ENCODE data around the gene NHERF2. TPM values are rescaled to one million over a fixed set of nuclear protein-coding genes. Genes with fewer than 3 reads are reported as not detected.

The NHERF2 gene
- polyA plus RNA-seq, 2 of the 4 experiments (the other 2 are of a cell fraction): 32.3 to 35.0 TPM

DNA sequence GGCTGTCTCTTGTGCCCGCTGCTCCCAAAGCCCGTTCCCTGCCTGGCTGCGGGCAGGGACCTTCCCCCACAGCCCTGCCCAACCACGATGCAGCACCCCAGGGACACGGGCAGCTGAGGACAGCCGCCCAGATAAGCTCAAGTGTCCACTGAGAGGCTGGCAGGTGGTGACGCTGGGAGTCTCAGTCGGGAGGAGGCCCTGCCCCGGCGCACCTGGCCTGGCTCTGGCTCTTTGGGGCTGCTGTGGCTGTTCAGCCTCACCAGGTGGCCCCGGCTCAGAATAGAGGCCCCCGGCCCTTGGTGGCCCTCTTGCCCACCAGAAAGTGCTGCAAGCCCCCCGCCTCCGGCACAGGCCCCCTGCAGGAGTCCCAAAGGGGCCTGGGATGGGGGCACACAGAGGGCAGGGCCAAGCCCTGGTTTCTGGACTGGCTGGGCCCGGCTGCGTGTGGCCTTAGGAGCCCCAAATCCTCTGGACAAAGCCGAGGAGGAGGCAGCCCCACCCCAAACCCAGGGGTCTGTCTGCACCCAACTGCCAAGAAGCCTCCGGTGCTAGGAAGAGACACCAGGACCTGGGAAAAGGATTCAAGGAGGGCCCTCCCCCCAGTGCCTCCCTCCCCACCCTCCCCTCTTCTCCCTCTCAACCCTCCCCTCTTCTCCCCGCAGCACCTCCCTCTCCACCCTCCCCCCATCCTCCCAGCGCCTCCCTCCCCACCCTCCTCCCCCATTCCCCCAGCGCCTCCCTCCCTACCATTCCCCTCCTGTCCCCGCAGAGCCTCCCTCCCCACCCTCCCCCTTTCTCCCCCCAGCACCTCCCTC lies 15.7 kb downstream of the NHERF2 start:
- ChIA-PET POLR2A (interaction anchor here (0.7 kb wide), 1 partner anchor 82 kb away, joined by 5 read pairs; no protein-coding TSS in a partner anchor), CTCF (interaction anchor here (1.0 to 2.3 kb wide), 3 partner anchors 14 to 98 kb away, joined by 3 to 17 read pairs (median 12); no protein-coding TSS in a partner anchor)
- peaks cover 78% of the 10 kb centered on the region for H3K4me1 ChIP-seq

DNA sequence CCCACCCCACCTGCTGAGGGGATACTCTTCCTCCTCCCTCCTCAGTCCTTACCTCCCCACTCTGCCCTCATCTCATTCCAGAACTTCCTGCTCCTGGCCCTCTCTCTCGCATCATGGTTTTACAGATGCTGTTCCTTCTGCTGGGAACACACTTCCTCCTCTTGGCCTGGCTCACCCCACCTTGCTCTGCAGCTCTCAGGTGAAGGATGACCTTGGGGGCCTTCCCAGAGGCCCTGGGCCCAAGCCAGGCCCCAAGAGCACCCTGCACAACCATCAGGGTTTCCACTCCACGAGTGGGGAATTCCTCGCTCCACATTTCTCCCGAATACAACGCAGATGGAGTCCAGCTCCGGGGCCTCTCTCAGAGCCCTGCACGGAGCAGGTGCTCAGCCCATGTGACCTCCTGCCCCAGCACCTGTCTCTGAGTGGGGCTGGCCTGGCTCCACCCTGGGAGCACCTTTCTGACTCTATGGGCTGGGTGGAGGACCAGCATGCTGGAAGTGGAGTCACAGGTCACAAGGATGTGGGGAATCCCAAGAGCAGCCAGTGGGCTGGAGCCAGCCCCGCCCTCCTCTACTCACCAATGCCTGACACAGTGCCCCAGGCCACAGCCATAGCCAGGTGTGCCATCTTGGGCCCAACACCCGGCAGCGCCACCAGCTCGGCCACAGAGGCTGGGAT lies 16.4 kb downstream of the NHERF2 start:
- no peak overlapping the region for H3K4me3 ChIP-seq
- POLR2A ChIA-PET: interaction anchor here (0.7 kb wide), 1 partner anchor 83 kb away, joined by 5 read pairs; no protein-coding TSS in a partner anchor
- DNase-seq (ENCODE audit: low read depth in 1 of 2, low spot score in 1 of 2) (no peak), FAIRE-seq (no peak), ATAC-seq (no peak)
- TF ChIP-seq, protein P1, sequence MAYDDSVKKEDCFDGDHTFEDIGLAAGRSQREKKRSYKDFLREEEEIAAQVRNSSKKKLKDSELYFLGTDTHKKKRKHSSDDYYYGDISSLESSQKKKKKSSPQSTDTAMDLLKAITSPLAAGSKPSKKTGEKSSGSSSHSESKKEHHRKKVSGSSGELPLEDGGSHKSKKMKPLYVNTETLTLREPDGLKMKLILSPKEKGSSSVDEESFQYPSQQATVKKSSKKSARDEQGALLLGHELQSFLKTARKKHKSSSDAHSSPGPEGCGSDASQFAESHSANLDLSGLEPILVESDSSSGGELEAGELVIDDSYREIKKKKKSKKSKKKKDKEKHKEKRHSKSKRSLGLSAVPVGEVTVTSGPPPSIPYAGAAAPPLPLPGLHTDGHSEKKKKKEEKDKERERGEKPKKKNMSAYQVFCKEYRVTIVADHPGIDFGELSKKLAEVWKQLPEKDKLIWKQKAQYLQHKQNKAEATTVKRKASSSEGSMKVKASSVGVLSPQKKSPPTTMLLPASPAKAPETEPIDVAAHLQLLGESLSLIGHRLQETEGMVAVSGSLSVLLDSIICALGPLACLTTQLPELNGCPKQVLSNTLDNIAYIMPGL (CRISPR knock-in tag; IDR thresholded peaks at IDR 0.05; ENCODE audit: borderline replicate concordance): no peak
- TF ChIP-seq, protein P2, sequence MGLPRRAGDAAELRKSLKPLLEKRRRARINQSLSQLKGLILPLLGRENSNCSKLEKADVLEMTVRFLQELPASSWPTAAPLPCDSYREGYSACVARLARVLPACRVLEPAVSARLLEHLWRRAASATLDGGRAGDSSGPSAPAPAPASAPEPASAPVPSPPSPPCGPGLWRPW (IDR thresholded peaks at IDR 0.05): no peak
- TF ChIP-seq RARB (CRISPR knock-in tag; IDR thresholded peaks at IDR 0.05) (no peak), GATA3 (IDR thresholded peaks at IDR 0.05; ENCODE audit: borderline replicate concordance) (no peak), TFCP2L1 (CRISPR knock-in tag; IDR thresholded peaks at IDR 0.05) (no peak), NFE2L2 (conservative IDR thresholded peaks at IDR 0.05; ENCODE audit: low read length) (no peak), SREBF2 (IDR thresholded peaks at IDR 0.05) (no peak), KDM1A (IDR thresholded peaks at IDR 0.05; ENCODE audit: low read depth) (no peak), ZC3H11A (IDR thresholded peaks at IDR 0.05) (no peak), ZNF302 (CRISPR knock-in tag; IDR thresholded peaks at IDR 0.05) (no peak)
- TF ChIP-seq, protein P3, sequence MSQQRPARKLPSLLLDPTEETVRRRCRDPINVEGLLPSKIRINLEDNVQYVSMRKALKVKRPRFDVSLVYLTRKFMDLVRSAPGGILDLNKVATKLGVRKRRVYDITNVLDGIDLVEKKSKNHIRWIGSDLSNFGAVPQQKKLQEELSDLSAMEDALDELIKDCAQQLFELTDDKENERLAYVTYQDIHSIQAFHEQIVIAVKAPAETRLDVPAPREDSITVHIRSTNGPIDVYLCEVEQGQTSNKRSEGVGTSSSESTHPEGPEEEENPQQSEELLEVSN (IDR thresholded peaks at IDR 0.05; ENCODE audit: borderline replicate concordance, low read depth): no peak
- TF ChIP-seq, protein P4, sequence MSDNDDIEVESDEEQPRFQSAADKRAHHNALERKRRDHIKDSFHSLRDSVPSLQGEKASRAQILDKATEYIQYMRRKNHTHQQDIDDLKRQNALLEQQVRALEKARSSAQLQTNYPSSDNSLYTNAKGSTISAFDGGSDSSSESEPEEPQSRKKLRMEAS (IDR thresholded peaks at IDR 0.05): no peak
- CTCF ChIA-PET: interaction anchor here (0.9 to 3.8 kb wide), 5 partner anchors 10 to 98 kb away, joined by 3 to 17 read pairs (median 6); no protein-coding TSS in a partner anchor
- WGBS (ENCODE audit: missing lambda C conversion rate): 77% methylated on average over 9 of the region's 11 CpGs
- peak overlapping the region; percentile 42 to 90; a peak in 5 of 6 replicates for H3K27ac ChIP-seq
- 0 out of 3 replicates have a peak overlapping the region, but pooled peaks have one; percentile 34 for H3K4me2 ChIP-seq
- H3K9me3 ChIP-seq: no peaks in the 10 kb centered on the region
- peaks cover 71% of the 10 kb centered on the region for H3K4me1 ChIP-seq

More for the DNA sequence above, 15.7 kb downstream of the NHERF2 start:
- H3K4me2 ChIP-seq: peak overlapping the region; percentile 32; the same call in 2 of the 3 replicates
- FAIRE-seq: no peak
- ATAC-seq: no peak
- H3K27ac ChIP-seq: peak overlapping the region; percentile 90
- no peak for TF ChIP-seq MAZ (IDR thresholded peaks at IDR 0.05; ENCODE audit: borderline replicate concordance, low read depth, low read length)
- 0 out of 2 replicates have a peak, but pooled peaks have one; percentile 44 for TF ChIP-seq HOXB13 (CRISPR knock-in tag; IDR thresholded peaks at IDR 0.05; ENCODE audit: low read depth)
- DNase-seq (ENCODE audit: low read depth in 1 of 2, low spot score in 1 of 2): peak in 1 of 2 experiments; percentile 44
- H3K9me3 ChIP-seq: no peaks in the 10 kb centered on the region
- WGBS (ENCODE audit: missing lambda C conversion rate): 87% methylated on average over 11 of the region's 22 CpGs
- no peak overlapping the region for H3K4me3 ChIP-seq

DNA sequence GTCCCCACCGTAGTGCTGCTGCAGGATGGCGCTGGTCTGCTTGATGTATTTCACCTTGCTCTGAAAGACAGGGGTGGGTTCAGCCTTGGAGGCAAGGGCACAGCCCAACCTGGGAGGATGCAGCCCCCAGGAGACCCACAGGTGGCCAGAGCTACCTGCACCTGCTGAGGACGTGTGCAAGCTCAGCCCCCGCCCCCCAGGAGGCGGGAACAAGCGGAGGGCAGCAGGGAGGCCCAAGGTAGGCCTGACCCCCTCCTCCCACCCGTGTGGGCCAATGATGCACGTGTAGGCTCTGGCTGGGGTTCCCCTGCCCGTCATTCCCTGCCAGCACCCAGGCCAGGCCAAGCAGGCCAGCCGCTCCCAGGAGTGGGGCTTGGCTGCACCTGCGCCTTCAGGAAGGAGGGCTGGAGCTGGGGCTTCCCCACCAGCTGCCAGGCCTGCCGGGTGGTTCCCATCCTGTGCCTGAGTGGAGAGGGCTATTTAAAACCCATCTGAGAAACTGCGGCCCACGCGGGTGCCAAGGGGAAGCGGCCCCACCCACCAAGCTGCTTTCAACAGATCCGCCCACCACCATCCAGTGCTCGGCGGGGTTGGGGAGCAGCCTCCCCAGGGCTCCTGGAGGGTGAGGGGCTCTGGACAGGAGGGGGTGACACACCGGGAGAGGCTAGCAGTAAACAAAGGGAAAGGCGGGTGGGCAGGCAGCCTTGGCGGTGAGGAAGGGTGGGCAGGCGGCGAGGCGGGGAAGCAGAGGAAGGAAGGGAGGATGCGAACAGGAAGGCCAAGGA lies 17.2 kb downstream of the NHERF2 start:
- no peak overlapping the region for H3K4me3 ChIP-seq
- FAIRE-seq (no peak), DNase-seq (ENCODE audit: low read depth in 1 of 2, low spot score in 1 of 2) (no peak), ATAC-seq (no peak)
- POLR2A ChIA-PET: interaction anchor here (0.7 kb wide), 1 partner anchor 84 kb away, joined by 5 read pairs; no protein-coding TSS in a partner anchor
- 77% methylated on average over 16 of the region's 26 CpGs for WGBS (ENCODE audit: missing lambda C conversion rate)
- H3K4me2 ChIP-seq: no peak overlapping the region
- CTCF ChIA-PET: interaction anchor here (0.9 to 3.8 kb wide), 6 partner anchors 9 to 97 kb away, joined by 3 to 17 read pairs (median 6); no protein-coding TSS in a partner anchor
- H3K9me3 ChIP-seq: no peaks in the 10 kb centered on the region
- H3K27ac ChIP-seq: peak overlapping the region; percentile 42 to 90; a peak in 4 of 6 replicates
- no peak for TF ChIP-seq CBX8 (IDR thresholded peaks at IDR 0.05)
- TF ChIP-seq, protein P5, sequence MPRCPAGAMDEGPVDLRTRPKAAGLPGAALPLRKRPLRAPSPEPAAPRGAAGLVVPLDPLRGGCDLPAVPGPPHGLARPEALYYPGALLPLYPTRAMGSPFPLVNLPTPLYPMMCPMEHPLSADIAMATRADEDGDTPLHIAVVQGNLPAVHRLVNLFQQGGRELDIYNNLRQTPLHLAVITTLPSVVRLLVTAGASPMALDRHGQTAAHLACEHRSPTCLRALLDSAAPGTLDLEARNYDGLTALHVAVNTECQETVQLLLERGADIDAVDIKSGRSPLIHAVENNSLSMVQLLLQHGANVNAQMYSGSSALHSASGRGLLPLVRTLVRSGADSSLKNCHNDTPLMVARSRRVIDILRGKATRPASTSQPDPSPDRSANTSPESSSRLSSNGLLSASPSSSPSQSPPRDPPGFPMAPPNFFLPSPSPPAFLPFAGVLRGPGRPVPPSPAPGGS (IDR thresholded peaks at IDR 0.05): no peak
- peaks cover 68% of the 10 kb centered on the region for H3K4me1 ChIP-seq
